Inflammatory macrophage treated with lipopolysaccharide for 1 hour (primary cell): ENCODE results near the gene ZNF506.
"Not testable (repeated sequence)": the region's sequence is repeated elsewhere in the genome, so short reads cannot be mapped to it uniquely, and the experiment has no call there.

Experiments
- DNase-seq, 2 donors: peaks; one replicate each; pipeline ENCODE4 v3.0.0-alpha.2; 2020 to 2022

The ZNF506 gene

GRCh38 chr19:19821366-19821951 is at the start of gene ZNF506:
TSS of gene ZNF506 (minus strand) at chr19:19821750. CDS start at chr19:19821603, 147 bp downstream.
- peak; percentile 95 for DNase-seq

- not testable (repeated sequence) for DNase-seq
Measured at GRCh38 chr19:19870086-19870485, 48.5 kb upstream of the ZNF506 start.

GRCh38 chr19:19866611-19867248 is 45.2 kb upstream of the ZNF506 start:
- DNase-seq: peak; percentile 2 to 20

- peak; percentile 91 to 93 for DNase-seq
Measured at GRCh38 chr19:19865750-19866610, 44.4 kb upstream of the ZNF506 start, which contains the start of gene ZNF253. TSS of gene ZNF253 (plus strand) at chr19:19865882. CDS start at chr19:19865997, 115 bp downstream.

GRCh38 chr19:19860756-19861390 is 39.3 kb upstream of the ZNF506 start:
- no peak for DNase-seq

- no peak for DNase-seq
Measured at GRCh38 chr19:19858751-19859150, 37.2 kb upstream of the ZNF506 start.

GRCh38 chr19:19851740-19852139 is 30.2 kb upstream of the ZNF506 start:
- not testable (repeated sequence) for DNase-seq

- DNase-seq: no peak
Measured at GRCh38 chr19:19849056-19849455, 27.5 kb upstream of the ZNF506 start.

GRCh38 chr19:19847781-19848180 is 26.2 kb upstream of the ZNF506 start:
- no peak for DNase-seq

GRCh38 chr19:19835560-19836038 is 14.0 kb upstream of the ZNF506 start:
- no peak for DNase-seq

GRCh38 chr19:19826875-19827274 is 5.3 kb upstream of the ZNF506 start:
- no peak for DNase-seq

- peak in 1 of 2 donors; percentile 11 for DNase-seq
Measured at GRCh38 chr19:19823916-19824315, 2.4 kb upstream of the ZNF506 start.

- DNase-seq: not testable (repeated sequence)
Measured at GRCh38 chr19:19821976-19822375, 426 bp upstream of the ZNF506 start.

GRCh38 chr19:19820774-19821320 is 703 bp downstream of the ZNF506 start:
- DNase-seq: peak; percentile 7 to 11

- DNase-seq: no peak
Measured at GRCh38 chr19:19817357-19817756, 4.2 kb downstream of the ZNF506 start.

GRCh38 chr19:19816679-19817078 is 4.9 kb downstream of the ZNF506 start:
- DNase-seq: no peak

GRCh38 chr19:19811999-19812398 is 9.6 kb downstream of the ZNF506 start:
- DNase-seq: not testable (repeated sequence)

GRCh38 chr19:19805480-19805879 is 16.1 kb downstream of the ZNF506 start:
- DNase-seq: no peak

GRCh38 chr19:19788015-19788414 is 33.5 kb downstream of the ZNF506 start:
- no peak for DNase-seq

- DNase-seq: not testable (repeated sequence)
Measured at GRCh38 chr19:19785476-19785875, 36.1 kb downstream of the ZNF506 start.

- no peak for DNase-seq
Measured at GRCh38 chr19:19782783-19783182, 38.8 kb downstream of the ZNF506 start.

GRCh38 chr19:19781791-19782190 is 39.8 kb downstream of the ZNF506 start:
- DNase-seq: not testable (repeated sequence)

- DNase-seq: no peak
Measured at GRCh38 chr19:19778666-19779065, 42.9 kb downstream of the ZNF506 start.
